Ishikawa (cell line): ENCODE results near the gene ARL3.
A peak's percentile ranks its signal among the peaks of the same experiment; 100 is the strongest.

Source experiments
- CEBPB ChIP-seq: IDR thresholded peaks from 2 replicates; pipeline ENCODE4 v1.6.1; 2012
- CREB1 ChIP-seq: IDR thresholded peaks from 2 replicates; pipeline ENCODE4 v1.6.1; 2012; ENCODE audit warnings: low read depth
- FOXM1 ChIP-seq: IDR thresholded peaks from 2 replicates; pipeline ENCODE4 v1.6.1; 2012; ENCODE audit warnings: low read depth, borderline replicate concordance
- RAD21 ChIP-seq: IDR thresholded peaks from 2 replicates; pipeline ENCODE4 v1.6.1; 2012; ENCODE audit warnings: low read depth
- TCF12 ChIP-seq: IDR thresholded peaks from 2 replicates; pipeline ENCODE4 v1.6.1; 2012; ENCODE audit warnings: low read depth
- TF ChIP-seq, protein P1 (sequence below): IDR thresholded peaks from 2 replicates; pipeline ENCODE4 v1.6.1; 2012; ENCODE audit warnings: low read depth, mild to moderate bottlenecking

DNA sequence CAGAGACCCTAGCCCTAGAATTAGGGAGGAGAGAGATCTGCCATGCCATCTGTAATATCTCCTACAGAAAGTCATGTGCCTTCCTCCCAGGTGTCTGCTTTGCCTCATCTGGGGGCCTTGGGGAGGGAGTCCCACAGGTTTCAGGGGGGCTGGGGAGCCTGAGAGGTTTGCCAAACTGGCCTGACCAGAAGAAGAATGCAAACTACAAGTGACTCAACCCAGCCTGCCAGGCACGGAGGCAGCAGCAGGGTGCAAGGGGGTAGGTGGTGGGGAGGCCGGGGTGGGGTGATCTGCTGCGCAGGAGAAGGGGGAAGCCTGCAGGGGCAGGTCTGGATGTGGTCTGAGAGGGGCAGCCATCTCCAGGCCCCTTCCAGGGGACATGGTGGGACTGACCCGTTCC is 79.5 kb downstream of the ARL3 start:
- TF ChIP-seq CEBPB (no peak), RAD21 (no peak), TCF12 (peak; percentile 35; the same call in 1 of the 2 replicates), CREB1 (no peak), FOXM1 (no peak)
- TF ChIP-seq, protein P1, sequence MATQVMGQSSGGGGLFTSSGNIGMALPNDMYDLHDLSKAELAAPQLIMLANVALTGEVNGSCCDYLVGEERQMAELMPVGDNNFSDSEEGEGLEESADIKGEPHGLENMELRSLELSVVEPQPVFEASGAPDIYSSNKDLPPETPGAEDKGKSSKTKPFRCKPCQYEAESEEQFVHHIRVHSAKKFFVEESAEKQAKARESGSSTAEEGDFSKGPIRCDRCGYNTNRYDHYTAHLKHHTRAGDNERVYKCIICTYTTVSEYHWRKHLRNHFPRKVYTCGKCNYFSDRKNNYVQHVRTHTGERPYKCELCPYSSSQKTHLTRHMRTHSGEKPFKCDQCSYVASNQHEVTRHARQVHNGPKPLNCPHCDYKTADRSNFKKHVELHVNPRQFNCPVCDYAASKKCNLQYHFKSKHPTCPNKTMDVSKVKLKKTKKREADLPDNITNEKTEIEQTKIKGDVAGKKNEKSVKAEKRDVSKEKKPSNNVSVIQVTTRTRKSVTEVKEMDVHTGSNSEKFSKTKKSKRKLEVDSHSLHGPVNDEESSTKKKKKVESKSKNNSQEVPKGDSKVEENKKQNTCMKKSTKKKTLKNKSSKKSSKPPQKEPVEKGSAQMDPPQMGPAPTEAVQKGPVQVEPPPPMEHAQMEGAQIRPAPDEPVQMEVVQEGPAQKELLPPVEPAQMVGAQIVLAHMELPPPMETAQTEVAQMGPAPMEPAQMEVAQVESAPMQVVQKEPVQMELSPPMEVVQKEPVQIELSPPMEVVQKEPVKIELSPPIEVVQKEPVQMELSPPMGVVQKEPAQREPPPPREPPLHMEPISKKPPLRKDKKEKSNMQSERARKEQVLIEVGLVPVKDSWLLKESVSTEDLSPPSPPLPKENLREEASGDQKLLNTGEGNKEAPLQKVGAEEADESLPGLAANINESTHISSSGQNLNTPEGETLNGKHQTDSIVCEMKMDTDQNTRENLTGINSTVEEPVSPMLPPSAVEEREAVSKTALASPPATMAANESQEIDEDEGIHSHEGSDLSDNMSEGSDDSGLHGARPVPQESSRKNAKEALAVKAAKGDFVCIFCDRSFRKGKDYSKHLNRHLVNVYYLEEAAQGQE, result no peak
